Esophagus muscularis mucosa (tissue), 4 donors: ENCODE measurements around the gene POC5.

Source experiments
- EP300 ChIP-seq: sonication (generic); formaldehyde crosslinking; IDR thresholded peaks from one replicate; pipeline ENCODE4 v1.6.1; 2017; ENCODE audit warnings: antibody characterized with exemption
- POLR2A ChIP-seq: fragments of 450-650 bp; IDR thresholded peaks from one replicate; pipeline ENCODE4 v1.6.1; 2017; ENCODE audit warnings: antibody characterized with exemption, moderate library complexity, mild to moderate bottlenecking, low read depth
- POLR2AphosphoS5 ChIP-seq, 2 donors: sonication (generic); formaldehyde crosslinking; IDR thresholded peaks; one replicate each; pipeline ENCODE4 v1.6.1; 2017; ENCODE audit warnings: antibody characterized with exemption in 2 of 2
- TF ChIP-seq, protein P1 (sequence below), 3 experiments: fragments of 200-600 bp in 2 of 3; fragments of 450-650 bp in 1 of 3; sonication (generic) in 2 of 3; IDR thresholded peaks; one replicate each; pipeline ENCODE4 v1.5.1; 2017 to 2019; ENCODE audit warnings: antibody characterized with exemption in 3 of 3, mild to moderate bottlenecking in 2 of 3, moderate library complexity in 1 of 3

- TF ChIP-seq, protein P1, sequence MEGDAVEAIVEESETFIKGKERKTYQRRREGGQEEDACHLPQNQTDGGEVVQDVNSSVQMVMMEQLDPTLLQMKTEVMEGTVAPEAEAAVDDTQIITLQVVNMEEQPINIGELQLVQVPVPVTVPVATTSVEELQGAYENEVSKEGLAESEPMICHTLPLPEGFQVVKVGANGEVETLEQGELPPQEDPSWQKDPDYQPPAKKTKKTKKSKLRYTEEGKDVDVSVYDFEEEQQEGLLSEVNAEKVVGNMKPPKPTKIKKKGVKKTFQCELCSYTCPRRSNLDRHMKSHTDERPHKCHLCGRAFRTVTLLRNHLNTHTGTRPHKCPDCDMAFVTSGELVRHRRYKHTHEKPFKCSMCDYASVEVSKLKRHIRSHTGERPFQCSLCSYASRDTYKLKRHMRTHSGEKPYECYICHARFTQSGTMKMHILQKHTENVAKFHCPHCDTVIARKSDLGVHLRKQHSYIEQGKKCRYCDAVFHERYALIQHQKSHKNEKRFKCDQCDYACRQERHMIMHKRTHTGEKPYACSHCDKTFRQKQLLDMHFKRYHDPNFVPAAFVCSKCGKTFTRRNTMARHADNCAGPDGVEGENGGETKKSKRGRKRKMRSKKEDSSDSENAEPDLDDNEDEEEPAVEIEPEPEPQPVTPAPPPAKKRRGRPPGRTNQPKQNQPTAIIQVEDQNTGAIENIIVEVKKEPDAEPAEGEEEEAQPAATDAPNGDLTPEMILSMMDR (IDR thresholded peaks at IDR 0.05) = no peak
- no peak for TF ChIP-seq POLR2AphosphoS5 (IDR thresholded peaks at IDR 0.05)
- TF ChIP-seq POLR2A = no peak
- no peak for TF ChIP-seq EP300
Observed at GRCh38 chr5:75711151-75711550, 6.1 kb downstream of the POC5 start.
